ENCODE measurements around the gene LYPLAL1.
A peak's percentile ranks its signal among the peaks of the same experiment; 100 is the strongest.

LYPLAL1 gene

DNA sequence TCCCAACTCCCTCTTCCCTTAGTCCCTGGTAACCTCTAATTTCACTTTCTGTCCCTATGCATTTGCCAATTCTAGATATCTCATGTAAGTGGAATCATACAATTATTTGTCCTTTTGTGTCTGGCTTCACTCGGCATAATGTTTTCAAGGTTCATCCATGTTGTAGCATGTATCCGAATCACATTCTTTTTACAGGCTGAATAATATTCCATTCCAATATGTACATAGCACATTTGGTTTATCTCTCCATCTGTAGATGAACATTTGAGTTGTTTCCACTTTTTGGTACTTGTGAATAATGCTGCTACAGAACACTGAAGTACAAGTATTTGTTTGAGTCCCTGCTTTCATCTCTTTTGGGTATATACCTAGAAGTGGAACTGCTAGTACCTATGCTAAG lies 857 bp upstream of the LYPLAL1 start:
- Histone ChIP-seq H3K4me3 (ENCODE audit: low read depth, low read length) (no peak overlapping the region), H2BK12ac (ENCODE audit: low read length) (no peak overlapping the region), H3K9me3 (ENCODE audit: insufficient read depth, low read depth, low read length) (no peaks in the 10 kb centered on the region), H3K79me1 (ENCODE audit: low read length) (peaks cover 4% of the 10 kb centered on the region), H3K79me2 (ENCODE audit: control insufficient read depth, insufficient read depth, low read length, poor library complexity) (peaks cover 3% of the 10 kb centered on the region), H2AFZ (ENCODE audit: insufficient read depth, low read length, poor library complexity) (no peak overlapping the region), H3K4me2 (ENCODE audit: low read length) (no peak overlapping the region), H3K27ac (ENCODE audit: low read depth, low read length) (no peak overlapping the region), H3K36me3 (ENCODE audit: control insufficient read depth in 1 of 2, insufficient read depth in 2 of 2, low read length in 2 of 2) (no peaks in the 10 kb centered on the region), H3K23ac (ENCODE audit: low read length) (no peak overlapping the region), H3K27me3 (ENCODE audit: insufficient read depth, low read length) (no peaks in the 10 kb centered on the region), H2AK5ac (ENCODE audit: low read length) (no peak overlapping the region), H4K8ac (ENCODE audit: low read depth, low read length) (no peak overlapping the region), H3K4ac (ENCODE audit: low read depth, low read length) (no peak overlapping the region), H3K4me1 (ENCODE audit: control insufficient read depth in 1 of 2, insufficient read depth in 2 of 2, low read length in 2 of 2) (peaks cover 0 to 2% of the 10 kb centered on the region in 2 experiments), H3K9ac (ENCODE audit: low read length) (no peak overlapping the region), H3K18ac (ENCODE audit: low read length) (no peak overlapping the region), H4K12ac (ENCODE audit: low read depth, low read length) (no peak overlapping the region), H2BK5ac (ENCODE audit: low read depth, low read length, poor library complexity) (no peak overlapping the region), H3K14ac (ENCODE audit: low read length) (no peak overlapping the region), H4K91ac (ENCODE audit: low read depth, low read length) (no peak overlapping the region), H2BK120ac (ENCODE audit: insufficient read depth, low read length, poor library complexity) (no peak overlapping the region)
- DNase-seq: no peak
- WGBS (ENCODE audit: extremely low coverage, insufficient coverage, insufficient read length): no CpG with 5 or more reads among the region's 2 CpGs

DNA sequence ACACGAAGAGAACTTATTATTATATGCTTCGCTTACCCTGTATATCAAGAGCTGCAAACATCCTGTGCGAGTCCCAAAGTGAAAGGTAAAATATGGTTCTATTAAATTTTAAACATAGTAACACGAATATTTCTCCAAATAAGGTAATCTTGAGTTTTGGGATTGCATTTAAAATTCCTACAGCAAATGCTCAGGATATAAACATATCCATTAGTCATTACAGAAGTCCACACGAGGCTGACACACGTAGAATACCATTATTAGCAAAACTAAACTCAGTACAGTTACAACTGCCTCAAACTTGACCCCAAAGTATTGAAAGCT lies 282 bp upstream of the LYPLAL1 start:
- no peak overlapping the region for H3K14ac ChIP-seq (ENCODE audit: low read length)
- H3K23ac ChIP-seq (ENCODE audit: low read length): no peak overlapping the region
- peaks cover 0 to 2% of the 10 kb centered on the region in 2 experiments for H3K4me1 ChIP-seq (ENCODE audit: control insufficient read depth in 1 of 2, insufficient read depth in 2 of 2, low read length in 2 of 2)
- H3K4ac ChIP-seq (ENCODE audit: low read depth, low read length): no peak overlapping the region
- no peaks in the 10 kb centered on the region for H3K27me3 ChIP-seq (ENCODE audit: insufficient read depth, low read length)
- no peak overlapping the region for H3K18ac ChIP-seq (ENCODE audit: low read length)
- H2AFZ ChIP-seq (ENCODE audit: insufficient read depth, low read length, poor library complexity): no peak overlapping the region
- peaks cover 4% of the 10 kb centered on the region for H3K79me1 ChIP-seq (ENCODE audit: low read length)
- no peaks in the 10 kb centered on the region for H3K36me3 ChIP-seq (ENCODE audit: control insufficient read depth in 1 of 2, insufficient read depth in 2 of 2, low read length in 2 of 2)
- no peak for DNase-seq
- H4K8ac ChIP-seq (ENCODE audit: low read depth, low read length): no peak overlapping the region
- WGBS (ENCODE audit: extremely low coverage, insufficient coverage, insufficient read length): no CpG with 5 or more reads among the region's 6 CpGs
- no peaks in the 10 kb centered on the region for H3K9me3 ChIP-seq (ENCODE audit: insufficient read depth, low read depth, low read length)
- H4K91ac ChIP-seq (ENCODE audit: low read depth, low read length): no peak overlapping the region
- no peak overlapping the region for H3K9ac ChIP-seq (ENCODE audit: low read length)
- H4K12ac ChIP-seq (ENCODE audit: low read depth, low read length): no peak overlapping the region
- no peak overlapping the region for H2BK120ac ChIP-seq (ENCODE audit: insufficient read depth, low read length, poor library complexity)
- H2AK5ac ChIP-seq (ENCODE audit: low read length): no peak overlapping the region
- no peak overlapping the region for H3K4me3 ChIP-seq (ENCODE audit: low read depth, low read length)
- H3K79me2 ChIP-seq (ENCODE audit: control insufficient read depth, insufficient read depth, low read length, poor library complexity): peaks cover 3% of the 10 kb centered on the region
- peak overlapping the region; percentile 93 for H3K4me2 ChIP-seq (ENCODE audit: low read length)
- no peak overlapping the region for H2BK12ac ChIP-seq (ENCODE audit: low read length)
- H2BK5ac ChIP-seq (ENCODE audit: low read depth, low read length, poor library complexity): no peak overlapping the region
- H3K27ac ChIP-seq (ENCODE audit: low read depth, low read length): no peak overlapping the region

GRCh38 chr1:219174460-219175211 lies 958 bp downstream of the LYPLAL1 start:
- Histone ChIP-seq H3K79me2 (ENCODE audit: control insufficient read depth, insufficient read depth, low read length, poor library complexity) (peaks cover 3% of the 10 kb centered on the region), H3K9me3 (ENCODE audit: insufficient read depth, low read depth, low read length) (no peaks in the 10 kb centered on the region), H3K23ac (ENCODE audit: low read length) (no peak overlapping the region), H4K12ac (ENCODE audit: low read depth, low read length) (no peak overlapping the region), H2BK12ac (ENCODE audit: low read length) (no peak overlapping the region), H2AK5ac (ENCODE audit: low read length) (peak overlapping the region; percentile 2), H3K18ac (ENCODE audit: low read length) (peak overlapping the region; percentile 3), H3K14ac (ENCODE audit: low read length) (peak overlapping the region; percentile 3), H3K36me3 (ENCODE audit: control insufficient read depth in 1 of 2, insufficient read depth in 2 of 2, low read length in 2 of 2) (no peaks in the 10 kb centered on the region), H3K9ac (ENCODE audit: low read length) (no peak overlapping the region), H3K27me3 (ENCODE audit: insufficient read depth, low read length) (no peaks in the 10 kb centered on the region), H3K79me1 (ENCODE audit: low read length) (peaks cover 4% of the 10 kb centered on the region), H2BK120ac (ENCODE audit: insufficient read depth, low read length, poor library complexity) (no peak overlapping the region), H2BK5ac (ENCODE audit: low read depth, low read length, poor library complexity) (peak overlapping the region; percentile 74), H2AFZ (ENCODE audit: insufficient read depth, low read length, poor library complexity) (no peak overlapping the region), H3K27ac (ENCODE audit: low read depth, low read length) (peak overlapping the region; percentile 73), H4K8ac (ENCODE audit: low read depth, low read length) (no peak overlapping the region), H3K4me2 (ENCODE audit: low read length) (peak overlapping the region; percentile 93), H3K4me3 (ENCODE audit: low read depth, low read length) (no peak overlapping the region), H4K91ac (ENCODE audit: low read depth, low read length) (peak overlapping the region; percentile 65), H3K4ac (ENCODE audit: low read depth, low read length) (peak overlapping the region; percentile 6), H3K4me1 (ENCODE audit: control insufficient read depth in 1 of 2, insufficient read depth in 2 of 2, low read length in 2 of 2) (peaks cover 0 to 2% of the 10 kb centered on the region in 2 experiments)
- WGBS (ENCODE audit: extremely low coverage, insufficient coverage, insufficient read length): no CpG with 5 or more reads among the region's 11 CpGs
- DNase-seq: peak; percentile 65 to 79

GRCh38 chr1:219175212-219175564 lies 1.5 kb downstream of the LYPLAL1 start:
- Histone ChIP-seq H3K27ac (ENCODE audit: low read depth, low read length) (peak overlapping the region; percentile 73), H3K36me3 (ENCODE audit: control insufficient read depth in 1 of 2, insufficient read depth in 2 of 2, low read length in 2 of 2) (peaks cover 0 to 3% of the 10 kb centered on the region in 2 experiments), H3K4me1 (ENCODE audit: control insufficient read depth in 1 of 2, insufficient read depth in 2 of 2, low read length in 2 of 2) (peaks cover 0 to 2% of the 10 kb centered on the region in 2 experiments), H3K4me2 (ENCODE audit: low read length) (peak overlapping the region; percentile 93), H3K79me2 (ENCODE audit: control insufficient read depth, insufficient read depth, low read length, poor library complexity) (peaks cover 3% of the 10 kb centered on the region), H3K4ac (ENCODE audit: low read depth, low read length) (peak overlapping the region; percentile 6), H4K8ac (ENCODE audit: low read depth, low read length) (no peak overlapping the region), H3K79me1 (ENCODE audit: low read length) (peaks cover 4% of the 10 kb centered on the region), H2AK5ac (ENCODE audit: low read length) (no peak overlapping the region), H3K9me3 (ENCODE audit: insufficient read depth, low read depth, low read length) (no peaks in the 10 kb centered on the region), H2BK5ac (ENCODE audit: low read depth, low read length, poor library complexity) (no peak overlapping the region), H3K27me3 (ENCODE audit: insufficient read depth, low read length) (no peaks in the 10 kb centered on the region), H2BK12ac (ENCODE audit: low read length) (no peak overlapping the region), H3K14ac (ENCODE audit: low read length) (no peak overlapping the region), H2AFZ (ENCODE audit: insufficient read depth, low read length, poor library complexity) (no peak overlapping the region), H3K18ac (ENCODE audit: low read length) (no peak overlapping the region), H3K23ac (ENCODE audit: low read length) (no peak overlapping the region), H3K4me3 (ENCODE audit: low read depth, low read length) (no peak overlapping the region), H4K91ac (ENCODE audit: low read depth, low read length) (no peak overlapping the region), H4K12ac (ENCODE audit: low read depth, low read length) (no peak overlapping the region), H2BK120ac (ENCODE audit: insufficient read depth, low read length, poor library complexity) (no peak overlapping the region), H3K9ac (ENCODE audit: low read length) (no peak overlapping the region)
- no CpG with 5 or more reads among the region's 3 CpGs for WGBS (ENCODE audit: extremely low coverage, insufficient coverage, insufficient read length)
- DNase-seq: no peak

Measured in trophoblast cell (in vitro differentiated cells and primary cell).